B cell (primary cell): ENCODE data around the gene KLK4. TPM values are rescaled to one million over a fixed set of nuclear protein-coding genes. Genes with fewer than 3 reads are reported as not detected.

ENCODE experiments used
- ATAC-seq: fragments of 200-7000 bp; cut with Tn5 transposase; one replicate; pipeline ENCODE4 v1.10.0; 2021; ENCODE audit warnings: low read depth, mild to moderate bottlenecking, moderate number of reproducible peaks, moderate library complexity
- CTCF ChIA-PET: fragments of 350-600 bp; sonication (Branson Sonifier 250); formaldehyde crosslinking; loops from one replicate; lab custom pipeline; 2021; ENCODE audit warnings: antibody characterized with exemption, inconsistent platforms; lab: Charles Lee
- POLR2A ChIA-PET: fragments of 350-600 bp; sonication (Branson Sonifier 250); formaldehyde crosslinking; loops from one replicate; lab custom pipeline; 2021; ENCODE audit warnings: antibody characterized with exemption; lab: Charles Lee
- DNase-seq: peaks from one replicate; pipeline ENCODE4 v3.0.0; 2013
- H2AFZ ChIP-seq: 2 replicates; pipeline ENCODE4 v1.6.1; 2012; ENCODE audit warnings: mild to moderate bottlenecking, low read depth, low read length; ENCODE audit not compliant: insufficient read depth, poor library complexity, severe bottlenecking
- H3K27ac ChIP-seq, 2 donors: 1 replicate in 1 of 2; 2 replicates in 1 of 2; pipeline ENCODE4 v1.5.1; 2012 to 2013; ENCODE audit warnings: low read length in 2 of 2, mild to moderate bottlenecking in 2 of 2, moderate library complexity in 1 of 2
- H3K27me3 ChIP-seq, 4 experiments: fragments of 200-600 bp in 1 of 4; sonication (generic) in 1 of 4; replicated peaks in 1 of 4; 1 replicate in 2 of 4; 2 replicates in 2 of 4; pipeline versions ENCODE4 v1.6.1 to v1.7.0; 2013 to 2016; ENCODE audit warnings: low read length in 3 of 4, mild to moderate bottlenecking in 2 of 4, mixed read lengths in 1 of 4, moderate library complexity in 1 of 4; ENCODE audit not compliant: insufficient read depth in 4 of 4, control insufficient read depth in 3 of 4; ENCODE audit errors: control extremely low read depth in 1 of 4
- H3K36me3 ChIP-seq, 2 experiments: replicated peaks in 1 of 2; 1 replicate in 1 of 2; 2 replicates in 1 of 2; pipeline versions ENCODE4 v1.6.1 to v1.7.1; 2013; ENCODE audit warnings: low read length in 1 of 2; ENCODE audit not compliant: insufficient read depth in 2 of 2, control insufficient read depth in 1 of 2; ENCODE audit errors: control extremely low read depth in 1 of 2, extremely low read depth in 1 of 2
- H3K4me1 ChIP-seq, 2 donors: fragments of 200-600 bp in 1 of 2; sonication (generic) in 1 of 2; 1 replicate in 1 of 2; 2 replicates in 1 of 2; pipeline versions ENCODE4 v1.5.1 to v1.6.1; 2013 to 2017; ENCODE audit warnings: low read length in 2 of 2; ENCODE audit not compliant: control insufficient read depth in 2 of 2, insufficient read depth in 2 of 2
- H3K4me2 ChIP-seq: replicated peaks from 2 replicates; pipeline ENCODE3; 2012; ENCODE audit warnings: mild to moderate bottlenecking, low read depth, low read length; ENCODE audit not compliant: poor library complexity, severe bottlenecking
- H3K4me3 ChIP-seq, 5 experiments: fragments of 200-600 bp in 1 of 5; sonication (generic) in 1 of 5; 1 replicate in 3 of 5; 2 replicates in 2 of 5; pipeline versions ENCODE4 v1.5.1 to v1.7.0; 2011 to 2016; ENCODE audit warnings: low read length in 4 of 5, mild to moderate bottlenecking in 4 of 5, low read depth in 2 of 5, control low read depth in 1 of 5, moderate library complexity in 1 of 5; ENCODE audit not compliant: insufficient read depth in 1 of 5; ENCODE audit errors: control extremely low read depth in 1 of 5, extremely low read depth in 1 of 5
- H3K79me2 ChIP-seq: fragments of 200-600 bp; sonication (generic); one replicate; pipeline ENCODE4 v1.6.0; 2016; ENCODE audit warnings: low read length; ENCODE audit not compliant: control insufficient read depth, insufficient read depth
- H3K9ac ChIP-seq: fragments of 200-600 bp; sonication (generic); 2 replicates; pipeline ENCODE4 v1.6.1; 2017; ENCODE audit warnings: mild to moderate bottlenecking, low read length, moderate library complexity
- H3K9me3 ChIP-seq, 3 donors: one replicate each; pipeline versions ENCODE4 v1.6.1 to v1.7.1; 2013; ENCODE audit warnings: low read length in 2 of 3; ENCODE audit not compliant: control insufficient read depth in 2 of 3, insufficient read depth in 1 of 3; ENCODE audit errors: control extremely low read depth in 1 of 3
- H4K20me1 ChIP-seq: 2 replicates; pipeline ENCODE4 v1.6.0; 2012; ENCODE audit warnings: mild to moderate bottlenecking, low read length; ENCODE audit not compliant: insufficient read depth, control insufficient read depth, poor library complexity, severe bottlenecking
- H3K27ac Mint-ChIP-seq: one replicate; pipeline ENCODE4 v1.8.0; 2021; ENCODE audit warnings: mixed read lengths
- H3K27me3 Mint-ChIP-seq: one replicate; pipeline ENCODE4 v1.8.0; 2021; ENCODE audit warnings: mixed read lengths
- H3K4me1 Mint-ChIP-seq: one replicate; pipeline ENCODE4 v1.8.0; 2021; ENCODE audit warnings: mixed read lengths
- H3K4me3 Mint-ChIP-seq: one replicate; pipeline ENCODE4 v1.8.0; 2021; ENCODE audit warnings: mixed read lengths
- H3K9me3 Mint-ChIP-seq: one replicate; pipeline ENCODE4 v1.8.0; 2022; ENCODE audit warnings: mixed read lengths; ENCODE audit not compliant: insufficient read depth
- EZH2 ChIP-seq: IDR thresholded peaks from 2 replicates; pipeline ENCODE4 v1.6.1; 2012; ENCODE audit warnings: borderline replicate concordance, low read depth, mild to moderate bottlenecking, moderate library complexity, low read length; ENCODE audit not compliant: insufficient read depth, poor library complexity, severe bottlenecking
- WGBS: methylation state at CpG from one replicate; pipeline ENCODE4 v1.1.5; 2013; ENCODE audit warnings: missing lambda C conversion rate; ENCODE audit not compliant: insufficient coverage; 5-methylcytosine and 5-hydroxymethylcytosine counted together
- intact Hi-C: fragments of 100-400 bp; cut with micrococcal nuclease; formaldehyde crosslinking; loops from one replicate; pipeline ENCODE4 v1.10.0; 2022
- polyA plus RNA-seq: library from polyadenylated mRNA; depleted of rRNA; stranded (reverse); fragments of >200 nt; gene quantifications from 2 replicates; pipeline ENCODE4 v1.2.3, GENCODE V29; 2012
- total RNA-seq, 2 donors: library from RNA; stranded (reverse); fragments of 120-200 nt in 1 of 2; gene quantifications; 1 replicate in 1 of 2; 2 replicates in 1 of 2; pipeline versions ENCODE4 v1.2.3 to v1.2.4, GENCODE V29; 2013 to 2022
- TF ChIP-seq, protein P1 (sequence below): fragments of 200-600 bp; IDR thresholded peaks from one replicate; pipeline ENCODE4 v1.8.0; 2022; ENCODE audit warnings: antibody characterized with exemption, mild to moderate bottlenecking

Gene KLK4
- total and polyA plus RNA-seq, 2 donors (not counting 1 experiment from before 2014, with no cell fraction given) = 0.45 to 0.52 TPM

DNA sequence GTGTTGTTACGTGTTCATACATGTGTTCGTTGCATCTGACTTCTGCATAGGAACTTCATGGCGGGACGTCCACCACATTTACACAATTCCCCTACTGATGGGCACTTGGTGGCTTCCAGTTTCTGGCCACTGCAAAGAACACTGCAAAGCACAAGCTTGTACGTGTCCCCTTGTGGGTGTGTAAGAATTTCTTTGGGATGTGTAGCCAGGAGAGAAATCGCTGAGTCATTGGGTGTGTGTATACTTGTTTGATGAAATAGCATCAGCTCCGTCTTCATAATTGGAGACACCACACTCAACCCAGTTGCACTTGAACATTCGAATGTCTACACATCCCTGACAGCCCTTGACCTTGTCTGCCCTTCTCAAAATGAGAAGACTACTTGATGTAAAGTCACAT lies 22.4 kb upstream of the KLK4 start:
- ChIA-PET POLR2A (no interaction called here), CTCF (interaction anchor here (0.6 to 1.1 kb wide), 2 partner anchors 16 to 264 kb away, joined by 3 read pairs; no protein-coding TSS in a partner anchor)
- Histone ChIP-seq H4K20me1 (no peaks in the 10 kb centered on the region), H2AFZ (no peak overlapping the region), H3K9me3 (peaks cover 0 to 4% (median 0%) of the 10 kb centered on the region in 3 donors), H3K79me2 (no peaks in the 10 kb centered on the region), H3K27ac (no peak overlapping the region), H3K4me3 (no peak overlapping the region), H3K4me2 (no peak overlapping the region), H3K4me1 (no peaks in the 10 kb centered on the region), H3K9ac (no peak overlapping the region), H3K36me3 (no peaks in the 10 kb centered on the region), H3K27me3 (peaks cover 0 to 10% (median 6%) of the 10 kb centered on the region in 4 experiments)
- H3K27me3 Mint-ChIP-seq = peaks cover 30% of the 10 kb centered on the region
- no peaks in the 10 kb centered on the region for H3K9me3 Mint-ChIP-seq
- no peak for DNase-seq
- 94% methylated on average over 2 of the region's 8 CpGs for WGBS
- TF ChIP-seq, protein P1, sequence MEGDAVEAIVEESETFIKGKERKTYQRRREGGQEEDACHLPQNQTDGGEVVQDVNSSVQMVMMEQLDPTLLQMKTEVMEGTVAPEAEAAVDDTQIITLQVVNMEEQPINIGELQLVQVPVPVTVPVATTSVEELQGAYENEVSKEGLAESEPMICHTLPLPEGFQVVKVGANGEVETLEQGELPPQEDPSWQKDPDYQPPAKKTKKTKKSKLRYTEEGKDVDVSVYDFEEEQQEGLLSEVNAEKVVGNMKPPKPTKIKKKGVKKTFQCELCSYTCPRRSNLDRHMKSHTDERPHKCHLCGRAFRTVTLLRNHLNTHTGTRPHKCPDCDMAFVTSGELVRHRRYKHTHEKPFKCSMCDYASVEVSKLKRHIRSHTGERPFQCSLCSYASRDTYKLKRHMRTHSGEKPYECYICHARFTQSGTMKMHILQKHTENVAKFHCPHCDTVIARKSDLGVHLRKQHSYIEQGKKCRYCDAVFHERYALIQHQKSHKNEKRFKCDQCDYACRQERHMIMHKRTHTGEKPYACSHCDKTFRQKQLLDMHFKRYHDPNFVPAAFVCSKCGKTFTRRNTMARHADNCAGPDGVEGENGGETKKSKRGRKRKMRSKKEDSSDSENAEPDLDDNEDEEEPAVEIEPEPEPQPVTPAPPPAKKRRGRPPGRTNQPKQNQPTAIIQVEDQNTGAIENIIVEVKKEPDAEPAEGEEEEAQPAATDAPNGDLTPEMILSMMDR = no peak
- no peak for TF ChIP-seq EZH2
- intact Hi-C loops = no loop called here
- H3K4me3 Mint-ChIP-seq = no peak overlapping the region
- no peak overlapping the region for H3K27ac Mint-ChIP-seq
- peaks cover 2% of the 10 kb centered on the region for H3K4me1 Mint-ChIP-seq
- ATAC-seq = no peak

DNA sequence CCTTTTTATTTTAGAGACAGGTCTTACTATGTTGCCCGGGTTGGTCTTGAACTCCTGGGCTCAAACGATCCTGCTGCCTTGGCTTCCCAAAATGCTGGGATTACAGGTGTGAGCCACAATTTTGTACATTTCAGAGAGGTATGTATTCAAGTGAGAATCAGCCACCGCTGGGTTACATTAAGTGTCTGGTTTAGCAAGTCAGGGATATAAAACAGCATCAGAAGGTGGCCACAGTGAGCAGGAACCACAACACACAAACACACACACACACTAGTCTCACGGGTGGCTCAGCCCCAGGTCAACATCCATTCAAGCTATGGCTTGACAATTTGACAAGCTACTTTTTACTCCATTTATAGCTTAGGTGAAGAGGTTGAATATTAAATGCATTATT lies 21.5 kb upstream of the KLK4 start:
- no peak overlapping the region for H3K9ac ChIP-seq
- no peak overlapping the region for H3K27ac Mint-ChIP-seq
- H4K20me1 ChIP-seq = no peaks in the 10 kb centered on the region
- H3K36me3 ChIP-seq = no peaks in the 10 kb centered on the region
- DNase-seq (no peak), ATAC-seq (no peak)
- peaks cover 2% of the 10 kb centered on the region for H3K4me1 Mint-ChIP-seq
- no CpG with 5 or more reads among the region's 4 CpGs for WGBS
- no peaks in the 10 kb centered on the region for H3K4me1 ChIP-seq
- intact Hi-C loops = no loop called here
- H2AFZ ChIP-seq = no peak overlapping the region
- POLR2A ChIA-PET = interaction anchor here (0.7 kb wide), 1 partner anchor 1006 kb away, joined by 3 read pairs; no protein-coding TSS in a partner anchor
- no peak overlapping the region for H3K4me2 ChIP-seq
- peaks cover 0 to 10% (median 6%) of the 10 kb centered on the region in 4 experiments for H3K27me3 ChIP-seq
- H3K9me3 Mint-ChIP-seq = no peaks in the 10 kb centered on the region
- H3K79me2 ChIP-seq = no peaks in the 10 kb centered on the region
- no peak overlapping the region for H3K27ac ChIP-seq
- peaks cover 0 to 4% (median 0%) of the 10 kb centered on the region in 3 donors for H3K9me3 ChIP-seq
- CTCF ChIA-PET = no interaction called here
- no peak overlapping the region for H3K4me3 ChIP-seq
- no peak overlapping the region for H3K4me3 Mint-ChIP-seq
- H3K27me3 Mint-ChIP-seq = peaks cover 30% of the 10 kb centered on the region
- TF ChIP-seq, protein P1 = no peak
- TF ChIP-seq EZH2 = no peak
